Muscle layer of duodenum (tissue), 2 donors: Measurements from ENCODE around the gene FAM83F.
A peak's percentile ranks its signal among the peaks of the same experiment; 100 is the strongest.
"Not testable (repeated sequence)": the region's sequence is repeated elsewhere in the genome, so short reads cannot be mapped to it uniquely, and the experiment has no call there.

Source experiments
- H3K27ac ChIP-seq: one replicate; pipeline ENCODE4 v1.7.0; 2013; ENCODE audit warnings: mild to moderate bottlenecking, low read length
- H3K27me3 ChIP-seq: one replicate; pipeline ENCODE4 v1.7.0; 2013; ENCODE audit warnings: low read depth, mild to moderate bottlenecking, control low read depth, low read length
- H3K36me3 ChIP-seq, 2 donors: one replicate each; pipeline ENCODE4 v1.7.0; 2013; ENCODE audit warnings: low read length in 2 of 2, control low read depth in 1 of 2, mild to moderate bottlenecking in 1 of 2; ENCODE audit not compliant: insufficient read depth in 2 of 2, control insufficient read depth in 1 of 2
- H3K4me1 ChIP-seq, 2 donors: one replicate each; pipeline ENCODE4 v1.7.0; 2013; ENCODE audit warnings: low read length in 2 of 2, mild to moderate bottlenecking in 2 of 2, control low read depth in 1 of 2, moderate library complexity in 1 of 2; ENCODE audit not compliant: insufficient read depth in 2 of 2, control insufficient read depth in 1 of 2
- H3K4me3 ChIP-seq, 2 donors: one replicate each; pipeline ENCODE4 v1.7.0; 2013; ENCODE audit warnings: low read length in 2 of 2, low read depth in 1 of 2, mild to moderate bottlenecking in 1 of 2
- H3K9me3 ChIP-seq, 2 donors: one replicate each; pipeline ENCODE4 v1.7.0; 2013; ENCODE audit warnings: low read length in 2 of 2, control low read depth in 1 of 2, mild to moderate bottlenecking in 1 of 2; ENCODE audit not compliant: control insufficient read depth in 1 of 2
- donor health status: healthy.

Gene FAM83F

GRCh38 chr22:39994566-39995392, at the start of gene FAM83F:
Gene FAM83F (plus strand): TSS chr22:39994954. CDS start chr22:39995043, 89 bp downstream.
- Histone ChIP-seq H3K9me3 (no peaks in the 10 kb centered on the region), H3K36me3 (no peaks in the 10 kb centered on the region), H3K27me3 (peaks cover 22% of the 10 kb centered on the region), H3K4me3 (peak within 1 kb of the TSS; percentile 21 to 44), H3K4me1 (peaks cover 9 to 12% of the 10 kb centered on the region in 2 donors), H3K27ac (no peak within 1 kb of the TSS)

GRCh38 chr22:39946126-39946502, 48.6 kb upstream of the FAM83F start:
- Histone ChIP-seq H3K4me3 (no peak overlapping the region), H3K9me3 (no peaks in the 10 kb centered on the region), H3K36me3 (no peaks in the 10 kb centered on the region), H3K27me3 (no peaks in the 10 kb centered on the region), H3K4me1 (no peaks in the 10 kb centered on the region), H3K27ac (no peak overlapping the region)

- Histone ChIP-seq H3K9me3 (no peaks in the 10 kb centered on the region), H3K4me1 (no peaks in the 10 kb centered on the region), H3K4me3 (no peak overlapping the region), H3K36me3 (no peaks in the 10 kb centered on the region), H3K27ac (no peak overlapping the region), H3K27me3 (no peaks in the 10 kb centered on the region)
Observed at GRCh38 chr22:39946503-39947219, 48.1 kb upstream of the FAM83F start.

GRCh38 chr22:39947220-39948216, 47.2 kb upstream of the FAM83F start:
- no peaks in the 10 kb centered on the region for H3K27me3 ChIP-seq
- H3K4me3 ChIP-seq = no peak overlapping the region
- H3K27ac ChIP-seq = no peak overlapping the region
- H3K9me3 ChIP-seq = no peaks in the 10 kb centered on the region
- H3K4me1 ChIP-seq = no peaks in the 10 kb centered on the region
- no peaks in the 10 kb centered on the region for H3K36me3 ChIP-seq

GRCh38 chr22:39949964-39950737, 44.6 kb upstream of the FAM83F start:
- Histone ChIP-seq H3K4me3 (no peak overlapping the region), H3K4me1 (no peaks in the 10 kb centered on the region), H3K27me3 (no peaks in the 10 kb centered on the region), H3K9me3 (no peaks in the 10 kb centered on the region), H3K36me3 (no peaks in the 10 kb centered on the region), H3K27ac (no peak overlapping the region)

GRCh38 chr22:39951603-39952293, 43.0 kb upstream of the FAM83F start:
- H3K36me3 ChIP-seq, H3K4me1 ChIP-seq, H3K4me3 ChIP-seq, H3K27me3 ChIP-seq, H3K9me3 ChIP-seq, H3K27ac ChIP-seq: not testable (repeated sequence)

- H3K9me3 ChIP-seq = no peaks in the 10 kb centered on the region
- no peaks in the 10 kb centered on the region for H3K27me3 ChIP-seq
- no peaks in the 10 kb centered on the region for H3K36me3 ChIP-seq
- no peak overlapping the region for H3K4me3 ChIP-seq
- no peaks in the 10 kb centered on the region for H3K4me1 ChIP-seq
- H3K27ac ChIP-seq = no peak overlapping the region
Observed at GRCh38 chr22:39952347-39952746, 42.4 kb upstream of the FAM83F start.

- no peaks in the 10 kb centered on the region for H3K4me1 ChIP-seq
- H3K9me3 ChIP-seq = no peaks in the 10 kb centered on the region
- H3K27me3 ChIP-seq = no peaks in the 10 kb centered on the region
- H3K27ac ChIP-seq = no peak overlapping the region
- no peaks in the 10 kb centered on the region for H3K36me3 ChIP-seq
- no peak overlapping the region for H3K4me3 ChIP-seq
Observed at GRCh38 chr22:39953101-39953500, 41.7 kb upstream of the FAM83F start.

GRCh38 chr22:39954584-39955055, 40.1 kb upstream of the FAM83F start:
- H3K27ac ChIP-seq = no peak overlapping the region
- no peak overlapping the region for H3K4me3 ChIP-seq
- H3K4me1 ChIP-seq = no peaks in the 10 kb centered on the region
- H3K27me3 ChIP-seq = peaks cover 5% of the 10 kb centered on the region
- no peaks in the 10 kb centered on the region for H3K36me3 ChIP-seq
- no peaks in the 10 kb centered on the region for H3K9me3 ChIP-seq

GRCh38 chr22:39955675-39956074, 39.1 kb upstream of the FAM83F start:
- H3K4me1 ChIP-seq = no peaks in the 10 kb centered on the region
- no peak overlapping the region for H3K4me3 ChIP-seq
- H3K27ac ChIP-seq = no peak overlapping the region
- H3K27me3 ChIP-seq = peaks cover 5% of the 10 kb centered on the region
- no peaks in the 10 kb centered on the region for H3K9me3 ChIP-seq
- no peaks in the 10 kb centered on the region for H3K36me3 ChIP-seq
